K562 (cell line): ENCODE results near the gene USP49. TPM values are rescaled to one million over a fixed set of nuclear protein-coding genes. Genes with fewer than 3 reads are reported as not detected.
A peak's percentile ranks its signal among the peaks of the same experiment; 100 is the strongest.

Experiments
- AFF4 ChIP-seq: sonication (generic); formaldehyde crosslinking; IDR thresholded peaks from 2 replicates; pipeline ENCODE4 v1.8.0; 2023; ENCODE audit warnings: mild to moderate bottlenecking, missing genetic modification reagents
- CAMTA2 ChIP-seq: fragments of 250-450 bp; sonication (Bioruptor Pico); conservative IDR thresholded peaks from 2 replicates; pipeline ENCODE4 v1.5.1; 2022
- FOXP1 ChIP-seq: sonication (generic); formaldehyde crosslinking; IDR thresholded peaks from 2 replicates; pipeline ENCODE4 v1.8.0; 2022; ENCODE audit warnings: mild to moderate bottlenecking, missing genetic modification reagents
- GTF3C2 ChIP-seq: IDR thresholded peaks from 3 replicates; pipeline ENCODE4 v1.6.1; 2011; ENCODE audit warnings: borderline replicate concordance, mild to moderate bottlenecking, moderate library complexity; ENCODE audit not compliant: insufficient read length; ENCODE audit errors: extremely low read depth
- HSF4 ChIP-seq: fragments of 250-450 bp; sonication (Bioruptor Pico); IDR thresholded peaks from 2 replicates; pipeline ENCODE4 v2.1.2; 2022; ENCODE audit warnings: mild to moderate bottlenecking, moderate library complexity, borderline replicate concordance
- IRF9 ChIP-seq: fragments of 450-650 bp; IDR thresholded peaks from 2 replicates; pipeline ENCODE4 v1.6.1; 2016; ENCODE audit warnings: missing biosample characterization, missing genetic modification characterization
- MCM5 ChIP-seq: fragments of 450-650 bp; IDR thresholded peaks from 2 replicates; pipeline ENCODE4 v1.6.1; 2016; ENCODE audit warnings: low read depth
- PTRF ChIP-seq: fragments of 450-650 bp; IDR thresholded peaks from 2 replicates; pipeline ENCODE4 v1.6.1; 2016; ENCODE audit warnings: mild to moderate bottlenecking, missing genetic modification characterization, missing compliant biosample characterization
- TAF15 ChIP-seq: fragments of 200-400 bp; formaldehyde crosslinking; IDR thresholded peaks from 2 replicates; pipeline ENCODE4 v1.6.1; 2017; ENCODE audit warnings: mild to moderate bottlenecking, low read depth, low read length, moderate library complexity
- TBP ChIP-seq: optimal IDR thresholded peaks from 2 replicates; pipeline ENCODE3; 2011; ENCODE audit warnings: low read depth, low read length, improper control_type of control experiment
- TRIM25 ChIP-seq: fragments of 450-650 bp; IDR thresholded peaks from 2 replicates; pipeline ENCODE4 v1.7.0; 2016; ENCODE audit warnings: borderline replicate concordance
- ZNF175 ChIP-seq: fragments of 200-800 bp; sonication (Bioruptor generic); IDR thresholded peaks from 2 replicates; pipeline ENCODE4 v1.6.1; 2016; ENCODE audit warnings: low read depth, mild to moderate bottlenecking, missing genetic modification characterization, missing compliant biosample characterization
- ZNF347 ChIP-seq: fragments of 450-650 bp; formaldehyde crosslinking; IDR thresholded peaks from 2 replicates; pipeline ENCODE4 v1.4.0; 2020; ENCODE audit warnings: low read depth, mild to moderate bottlenecking, moderate library complexity
- ZNF445 ChIP-seq: fragments of 250-450 bp; sonication (Bioruptor Pico); IDR thresholded peaks from 2 replicates; pipeline ENCODE4 v1.4.0; 2020; ENCODE audit warnings: low read depth, mild to moderate bottlenecking, moderate library complexity
- ZNF507 ChIP-seq: conservative IDR thresholded peaks from 2 replicates; pipeline ENCODE4 v1.6.1; 2017; ENCODE audit warnings: missing genetic modification characterization, missing compliant biosample characterization
- ZNF511 ChIP-seq: sonication (generic); formaldehyde crosslinking; IDR thresholded peaks from 2 replicates; pipeline ENCODE4 v1.8.0; 2022; ENCODE audit warnings: mild to moderate bottlenecking, missing genetic modification reagents
- ZNF561 ChIP-seq: fragments of 450-650 bp; formaldehyde crosslinking; conservative IDR thresholded peaks from 2 replicates; pipeline ENCODE4 v1.4.0; 2020; ENCODE audit warnings: mild to moderate bottlenecking, moderate library complexity
- ZZZ3 ChIP-seq: fragments of 450-650 bp; IDR thresholded peaks from 2 replicates; pipeline ENCODE4 v1.6.1; 2016; ENCODE audit warnings: antibody characterized with exemption, mild to moderate bottlenecking, moderate library complexity
- polyA plus RNA-seq, 8 experiments: library from polyadenylated mRNA; depleted of rRNA in 4 of 8; stranded (reverse) in 5 of 8; unstranded in 3 of 8; fragments of >200 nt; fragmentation: Nextera tagmentation in 2 of 8; fragmentation: Illumina TruSeq in 1 of 8; extraction: Ambion mirVana in 2 of 8; extraction: Trizol in 1 of 8; gene quantifications; 2 replicates each; pipeline versions ENCODE4 v1.2.1 to v1.2.3, GENCODE V29; 2011 to 2014; ENCODE audit warnings: inconsistent platforms in 1 of 8, missing spikeins in 1 of 8
- total RNA-seq, 7 experiments: library from RNA; depleted of rRNA in 6 of 7; stranded (reverse); fragments of >200 nt in 6 of 7; fragmentation: Illumina TruSeq in 2 of 7; extraction: Trizol in 2 of 7; gene quantifications; 2 replicates each; pipeline versions ENCODE4 v1.2.1 to v1.2.3, GENCODE V29; 2011 to 2021; ENCODE audit warnings: low replicate concordance in 1 of 7

USP49 gene
- total and polyA plus RNA-seq, 9 of the 15 experiments (the other 6 are each of a cell fraction or from before 2014, with no cell fraction given): 1.0 to 9.9 (median 6.5) TPM

- TF ChIP-seq AFF4 (CRISPR knock-in tag): no peak
- TF ChIP-seq ZNF507 (tag): no peak
- no peak; the same call in 1 of the 2 replicates for TF ChIP-seq HSF4 (CRISPR knock-in tag)
- TF ChIP-seq ZNF347 (CRISPR knock-in tag): no peak
- no peak for TF ChIP-seq ZNF445 (CRISPR knock-in tag)
- TF ChIP-seq FOXP1: 0 out of 2 replicates have a peak, but pooled peaks have one; percentile 21
- TF ChIP-seq PTRF (tag): no peak
- no peak for TF ChIP-seq GTF3C2
- no peak for TF ChIP-seq MCM5
- TF ChIP-seq TRIM25: no peak
- TF ChIP-seq ZNF561: no peak
- no peak for TF ChIP-seq TAF15
- TF ChIP-seq TBP: peak; percentile 60
- no peak for TF ChIP-seq ZNF175
- TF ChIP-seq CAMTA2 (CRISPR knock-in tag): 0 out of 2 replicates have a peak, but pooled peaks have one; percentile 31
- no peak for TF ChIP-seq ZZZ3
- TF ChIP-seq IRF9: no peak
- TF ChIP-seq ZNF511 (CRISPR knock-in tag): 0 out of 2 replicates have a peak, but pooled peaks have one; percentile 28
Measured at GRCh38 chr6:41939176-41939847, 44.1 kb upstream of the USP49 start (continued).
